ENCODE measurements around the gene NIPA2. TPM values are rescaled to one million over a fixed set of nuclear protein-coding genes. Genes with fewer than 3 reads are reported as not detected.

The NIPA2 gene
- 47.8 and 58.3 TPM in 2 replicates for total RNA-seq

DNA sequence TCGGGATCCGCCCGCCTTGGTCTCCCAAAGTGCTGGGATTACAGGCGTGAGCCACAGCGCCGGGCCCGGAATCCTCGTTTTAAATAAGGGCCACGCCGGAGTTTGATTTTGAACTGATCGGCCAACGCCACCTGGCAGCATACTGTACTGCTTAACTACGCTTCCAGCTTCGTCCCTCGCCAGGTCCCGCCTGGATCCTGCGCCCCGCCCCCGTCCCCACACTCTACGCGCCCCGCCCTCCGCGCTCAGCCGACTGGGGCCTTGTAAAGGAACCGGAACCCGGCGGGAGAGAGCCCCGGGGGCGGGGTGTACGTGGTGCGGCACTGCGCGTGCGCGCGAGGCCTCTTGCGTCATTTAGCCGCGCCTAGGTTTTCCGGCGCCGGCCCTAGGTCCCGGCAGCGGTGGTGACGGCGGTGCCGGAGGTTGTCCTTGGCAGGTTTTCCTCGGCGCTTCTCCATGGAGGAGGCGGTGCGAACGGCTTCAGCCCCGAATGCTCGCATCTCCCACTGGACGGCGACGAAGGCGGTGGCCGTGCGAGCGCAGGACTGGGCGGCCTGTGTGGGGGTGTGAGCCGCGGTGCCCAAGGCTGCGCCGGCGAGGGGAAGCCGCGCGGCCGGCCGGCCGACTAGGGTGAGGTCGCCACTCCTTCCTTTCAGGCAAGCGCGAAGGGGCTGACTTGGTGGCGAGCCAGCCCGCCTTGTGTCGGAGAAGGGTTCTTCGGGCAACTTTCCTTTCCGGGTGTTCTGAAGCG lies at the start of gene NIPA2:
Gene NIPA2 (plus strand): TSS at position 375 of the 751 bp plus-strand sequence. CDS start 13,066 bp downstream, outside the sequence.

Other genes starting within 250 kb of the NIPA2 start
- gene NIPA1, start 52.0 kb upstream of the NIPA2 start, total RNA-seq, result 5.5 and 7.6 TPM in 2 replicates
- 107 and 114 TPM in 2 replicates for gene CYFIP1, start 141.7 kb downstream of the NIPA2 start, total RNA-seq
- 19.5 and 35.8 TPM in 2 replicates for gene TUBGCP5, start 200.9 kb downstream of the NIPA2 start, total RNA-seq

Measured in subcutaneous preadipocyte (primary cell).